HG03039 (cell line): ENCODE data around the gene SLC6A13.
"Not testable (repeated sequence)": the region's sequence is repeated elsewhere in the genome, so short reads cannot be mapped to it uniquely, and the experiment has no call there.

ENCODE experiments used
- ATAC-seq: cut with Tn5 transposase; IDR thresholded peaks from one replicate; pipeline ENCODE4 v1.9.1; 2021; ENCODE audit warnings: mild to moderate bottlenecking, moderate library complexity; ENCODE audit not compliant: unreplicated experiment

Gene SLC6A13

DNA sequence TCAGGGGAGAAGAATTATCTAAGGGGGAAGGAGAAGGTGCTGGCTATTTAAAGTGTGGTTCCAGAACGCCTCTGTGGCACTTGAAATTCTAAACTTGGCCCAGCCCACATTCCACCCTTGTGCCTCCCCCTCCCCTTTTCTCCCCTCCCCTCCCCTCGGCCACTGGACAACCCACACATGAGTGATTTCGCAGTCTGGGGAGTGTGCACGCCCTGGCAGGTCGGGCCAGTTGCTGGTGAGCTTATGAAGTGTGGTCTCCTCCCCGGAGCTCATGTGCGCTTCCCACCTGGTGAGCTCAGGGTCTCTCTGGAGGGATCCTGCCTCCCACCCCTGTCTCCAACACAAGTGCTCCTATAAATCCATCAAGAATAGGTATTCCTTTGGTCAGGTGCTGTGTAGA lies at the start of gene SLC6A13:
Gene SLC6A13, minus strand, starts transcription at position 20 of the 400 bp plus-strand sequence. CDS start 2,784 bp downstream, outside the sequence.
- no peak for ATAC-seq

DNA sequence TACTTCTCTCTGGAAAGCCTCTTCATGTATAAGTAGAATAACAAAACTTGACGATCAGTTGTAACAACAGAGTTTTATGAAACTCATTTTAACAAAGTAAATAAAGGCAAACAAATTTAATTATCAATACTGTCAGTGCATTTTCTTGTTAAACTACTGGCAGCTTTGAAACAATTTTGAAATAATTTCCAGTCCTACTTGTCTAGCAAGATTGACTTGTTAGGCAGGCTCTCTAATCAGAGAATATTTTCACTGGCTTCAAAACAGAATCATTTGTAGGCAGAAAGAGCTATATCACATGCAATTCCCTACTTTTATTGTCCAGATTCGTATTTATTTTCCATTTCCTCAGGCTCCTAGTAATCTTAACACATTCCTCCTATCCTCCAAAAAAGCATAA lies 45.9 kb upstream of the SLC6A13 start:
- no peak for ATAC-seq

DNA sequence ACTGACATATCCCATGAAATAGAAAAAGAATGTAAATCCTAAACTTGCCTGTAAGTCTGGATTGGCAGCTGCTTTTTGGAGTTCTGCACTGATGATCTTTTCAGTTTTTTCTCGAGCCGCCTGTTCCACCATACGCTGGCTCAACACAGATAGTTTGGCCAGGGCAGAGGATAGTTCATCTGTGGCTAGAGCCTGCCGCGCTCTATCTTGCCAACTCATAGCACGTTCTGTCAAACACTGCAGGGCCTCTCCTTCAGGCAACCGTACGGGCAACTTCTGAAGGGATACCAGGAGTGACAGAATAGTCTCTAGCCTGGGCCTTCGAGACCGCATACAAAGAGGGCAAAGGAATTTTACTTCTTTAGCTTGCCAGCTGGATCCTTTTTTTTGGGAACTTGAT lies 44.8 kb upstream of the SLC6A13 start:
- ATAC-seq: no peak

DNA sequence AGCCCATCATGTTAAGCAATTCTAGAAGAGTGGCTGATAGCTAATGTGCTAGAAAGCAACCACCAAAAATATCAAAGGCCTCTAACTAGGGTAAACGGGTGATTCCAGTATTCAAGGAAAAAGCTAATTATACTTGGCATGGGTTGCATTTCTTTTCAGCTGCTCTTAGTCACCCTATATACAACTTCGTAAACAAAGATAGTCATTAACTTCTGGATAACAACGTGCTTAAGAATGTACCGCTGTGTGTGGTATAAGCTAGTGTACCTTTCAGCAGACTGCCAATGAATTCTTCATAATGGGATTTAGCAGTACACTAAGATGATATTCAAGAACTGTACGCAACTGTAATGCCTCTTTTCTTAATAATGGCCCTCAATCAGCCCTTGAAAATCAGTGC lies 42.2 kb upstream of the SLC6A13 start:
- no peak for ATAC-seq

DNA sequence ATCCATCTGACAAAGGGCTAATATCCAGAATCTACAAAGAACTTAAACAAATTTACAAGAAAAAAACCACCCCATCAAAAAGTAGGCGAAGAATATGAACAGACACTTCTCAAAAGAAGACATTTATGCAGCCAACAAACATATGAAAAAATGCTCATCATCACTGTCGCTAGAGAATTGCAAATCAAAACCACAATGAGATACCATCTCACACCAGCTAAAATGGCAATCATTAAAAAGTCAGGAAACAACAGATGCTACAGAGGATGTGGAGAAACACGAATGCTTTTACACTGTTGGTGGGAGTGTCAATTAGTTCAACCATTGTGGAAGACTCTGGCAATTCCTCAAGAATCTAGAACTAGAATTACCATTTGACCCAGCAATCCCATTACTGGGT lies 40.1 kb upstream of the SLC6A13 start:
- not testable (repeated sequence) for ATAC-seq

DNA sequence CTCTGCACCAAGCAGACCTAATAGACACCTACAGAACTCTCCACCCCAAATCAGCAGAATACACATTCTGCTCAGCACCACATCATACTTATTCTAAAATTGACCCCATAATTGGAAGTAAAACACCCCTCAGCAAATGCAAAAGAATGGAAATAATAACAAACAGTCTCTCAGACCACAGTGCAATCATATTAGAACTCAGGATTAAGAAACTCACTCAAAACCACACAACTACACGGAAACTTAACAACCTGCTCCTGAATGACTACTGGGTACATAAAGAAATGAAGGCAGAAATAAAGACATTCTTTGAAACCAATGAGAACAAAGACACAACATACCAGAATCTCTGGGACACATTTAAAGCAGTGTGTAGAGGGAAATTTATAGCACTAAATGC lies 37.5 kb upstream of the SLC6A13 start:
- ATAC-seq: not testable (repeated sequence)

DNA sequence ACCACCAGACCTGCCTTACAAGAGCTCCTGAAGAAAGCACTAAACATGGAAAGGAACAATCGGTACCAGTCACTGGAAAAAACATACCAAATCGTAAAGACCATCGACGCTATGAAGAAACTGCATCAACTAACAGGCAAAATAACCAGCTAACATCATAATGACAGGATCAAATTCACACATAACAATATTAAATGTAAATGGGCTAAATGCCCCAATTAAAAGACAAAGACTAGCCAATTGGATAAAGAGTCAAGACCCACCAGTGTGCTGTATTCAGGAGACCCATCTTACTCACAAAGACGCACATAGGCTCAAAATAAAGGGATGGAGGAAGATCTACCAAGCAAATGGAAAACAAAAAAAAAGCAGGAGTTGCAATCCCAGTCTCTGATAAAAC lies 36.9 kb upstream of the SLC6A13 start:
- ATAC-seq: not testable (repeated sequence)

DNA sequence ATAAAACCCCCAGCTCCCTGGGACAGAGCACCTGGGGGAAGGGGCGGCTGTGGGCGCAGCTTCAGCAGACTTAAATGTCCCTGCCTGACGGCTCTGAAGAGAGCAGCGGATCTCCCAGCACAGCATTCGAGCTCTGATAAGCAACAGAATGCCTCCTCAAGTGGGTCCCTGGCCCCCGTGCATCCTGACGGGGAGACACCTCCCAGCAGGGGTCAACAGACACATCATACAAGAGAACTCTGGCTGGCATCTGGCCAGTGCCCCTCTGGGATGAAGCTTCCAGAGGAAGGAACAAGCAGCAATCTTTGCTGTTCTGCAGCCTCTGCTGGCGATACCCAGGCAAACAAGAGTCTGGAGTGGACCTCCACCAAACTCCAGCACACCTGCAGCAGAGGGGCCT lies 35.4 kb upstream of the SLC6A13 start:
- ATAC-seq: not testable (repeated sequence)

DNA sequence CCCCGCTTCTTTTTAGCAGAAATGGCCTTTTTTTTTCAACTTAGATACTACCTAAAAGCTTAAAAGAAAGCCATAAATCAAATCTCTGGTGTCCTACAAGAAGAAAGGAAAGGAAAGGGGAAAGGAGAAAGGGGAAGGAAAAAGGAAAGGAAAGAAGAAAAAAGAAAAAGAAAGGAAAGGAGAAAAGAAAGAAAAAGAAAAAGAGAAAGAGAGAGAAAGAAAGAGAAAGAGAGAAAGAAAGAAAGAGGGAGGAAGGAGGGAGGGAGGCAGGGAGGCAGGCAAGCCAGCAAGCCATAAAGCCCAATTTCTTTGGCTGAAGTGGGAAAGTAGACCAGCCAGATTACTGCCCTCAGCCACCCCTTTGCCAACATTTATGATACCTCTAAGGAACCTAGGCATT lies 32.5 kb upstream of the SLC6A13 start:
- no peak for ATAC-seq

DNA sequence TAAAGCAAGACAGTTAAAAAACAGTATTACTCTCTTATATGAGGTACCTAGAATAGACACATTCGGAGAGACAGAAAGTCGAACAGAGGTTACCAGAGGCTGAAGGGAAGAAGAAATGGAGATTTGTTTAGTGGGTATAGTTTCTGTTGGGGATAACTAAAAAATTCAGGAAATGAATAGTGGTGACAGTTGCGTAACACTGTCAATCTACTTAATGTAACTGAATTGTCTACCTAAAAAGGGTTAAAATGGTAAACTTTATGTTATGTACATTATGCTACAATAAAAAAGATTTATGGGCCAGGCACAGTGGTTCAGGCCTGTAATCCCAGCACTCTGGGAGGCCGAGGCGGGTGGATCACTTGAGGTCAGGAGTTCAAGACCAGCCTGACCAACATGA lies 30.6 kb upstream of the SLC6A13 start:
- ATAC-seq: no peak

DNA sequence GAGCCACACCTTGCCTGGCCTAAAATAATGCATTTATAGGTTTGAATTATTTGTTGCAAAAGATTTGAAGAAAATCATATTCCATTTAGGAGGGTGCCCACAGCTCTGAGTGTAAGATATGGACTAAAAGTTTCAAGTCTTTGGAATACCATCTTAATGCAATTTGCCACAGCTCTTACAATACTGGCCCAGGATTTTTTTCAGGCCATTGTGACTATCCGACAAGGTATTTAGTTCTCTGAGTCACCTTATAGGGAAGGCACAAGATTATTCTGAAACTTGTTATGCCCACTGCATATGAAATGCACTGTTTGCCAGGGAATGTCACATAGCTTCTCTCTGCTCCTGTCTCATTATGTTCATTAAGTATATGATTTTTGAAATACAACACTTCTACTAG lies 29.6 kb upstream of the SLC6A13 start:
- no peak for ATAC-seq

DNA sequence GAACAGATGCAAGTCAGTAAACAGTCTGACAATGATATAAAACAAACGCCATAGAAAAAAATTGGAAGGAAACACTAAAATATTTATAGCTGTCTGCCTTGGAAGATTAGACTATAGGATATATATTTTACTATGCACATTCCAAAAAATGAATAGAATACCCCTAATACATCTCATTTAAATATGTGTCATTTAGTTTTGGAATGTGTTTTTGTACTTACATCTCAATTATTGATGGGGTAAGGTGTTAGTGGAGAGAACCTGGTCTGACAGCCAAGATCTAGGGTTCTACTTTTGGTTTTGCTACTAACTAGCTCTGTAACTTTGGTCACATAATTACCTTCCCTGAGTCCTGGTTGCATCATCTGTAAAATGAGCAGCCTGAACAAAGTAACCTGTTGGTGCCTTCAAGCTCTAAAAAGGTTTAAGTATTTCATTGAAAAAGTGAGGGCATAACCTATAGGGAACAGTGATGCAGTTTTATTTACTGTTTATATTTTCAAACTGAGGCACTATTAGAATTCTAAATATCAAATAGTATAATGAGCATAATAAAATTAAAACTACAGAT lies 28.6 kb upstream of the SLC6A13 start:
- no peak for ATAC-seq

DNA sequence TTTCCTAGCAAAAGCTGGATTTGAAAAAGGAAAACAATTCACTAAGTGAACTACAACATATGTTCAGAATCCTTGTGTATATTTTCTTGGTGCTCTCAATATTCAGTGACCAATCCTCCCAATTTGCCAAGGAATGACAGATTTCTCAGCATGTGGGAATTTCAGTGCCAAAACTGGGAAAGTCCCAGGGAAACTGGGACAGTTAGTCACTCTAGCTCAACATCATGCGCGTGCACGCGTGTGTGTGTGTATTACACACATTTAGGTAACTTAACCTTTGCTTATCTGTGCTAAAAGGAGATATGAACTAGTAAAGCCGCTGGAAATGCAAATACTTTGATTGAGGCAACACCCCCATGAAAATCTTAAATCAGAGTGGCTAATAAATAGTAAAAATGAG lies 26.1 kb upstream of the SLC6A13 start:
- no peak for ATAC-seq

DNA sequence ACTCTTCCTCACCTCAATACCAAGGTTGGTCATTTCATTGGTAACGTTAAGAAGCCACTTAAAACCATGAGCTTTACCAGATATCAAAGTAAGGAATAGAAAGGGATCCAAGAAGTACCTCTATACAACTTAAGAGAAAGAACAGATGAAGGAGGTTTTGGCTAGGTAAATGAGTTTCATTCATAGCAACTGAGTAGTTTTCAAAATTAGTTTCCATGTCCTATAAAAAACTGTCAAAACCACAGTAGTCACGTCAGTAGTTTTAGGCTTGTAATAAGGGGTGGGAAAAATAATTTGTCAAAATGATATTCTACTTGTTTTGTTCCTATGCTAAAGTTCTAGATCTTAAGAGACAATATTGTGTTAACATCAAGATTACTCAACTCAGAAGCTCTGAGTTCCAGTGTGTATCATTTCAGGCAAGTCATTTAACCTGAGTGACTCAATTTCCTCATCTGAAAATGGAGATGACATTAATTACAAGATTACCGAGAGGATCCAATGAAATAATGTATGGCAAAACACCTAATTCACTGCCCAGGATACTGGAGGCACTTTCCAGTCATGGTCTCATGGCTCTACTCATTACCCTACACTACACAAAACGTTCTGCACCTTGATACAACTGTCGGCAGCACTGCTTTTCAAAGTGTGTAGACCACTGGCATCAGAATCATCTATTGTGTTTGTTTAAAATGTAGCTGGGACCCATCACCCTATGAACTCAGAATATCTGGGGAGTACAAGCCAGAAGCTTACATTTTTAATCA lies 24.1 kb upstream of the SLC6A13 start:
- ATAC-seq: no peak

DNA sequence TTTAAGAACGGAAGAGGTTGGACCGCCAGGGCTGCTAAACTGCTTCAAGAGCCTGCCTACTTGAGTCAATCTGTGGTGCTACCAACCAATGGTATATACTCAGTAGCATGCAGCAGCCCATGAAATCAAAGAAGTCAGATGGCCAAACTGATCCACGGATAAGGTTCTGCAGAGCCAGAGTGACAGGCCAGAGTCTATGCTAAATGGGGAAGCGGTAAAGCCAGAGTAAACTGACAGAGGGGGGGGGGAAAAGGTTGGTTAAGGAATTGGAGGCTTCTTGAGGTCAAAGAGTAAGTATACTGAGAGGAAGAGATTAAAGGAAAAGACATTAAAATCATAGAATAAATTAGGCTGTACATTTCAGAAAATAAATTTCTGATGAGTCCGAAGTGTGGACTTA lies 15.4 kb upstream of the SLC6A13 start:
- no peak for ATAC-seq

DNA sequence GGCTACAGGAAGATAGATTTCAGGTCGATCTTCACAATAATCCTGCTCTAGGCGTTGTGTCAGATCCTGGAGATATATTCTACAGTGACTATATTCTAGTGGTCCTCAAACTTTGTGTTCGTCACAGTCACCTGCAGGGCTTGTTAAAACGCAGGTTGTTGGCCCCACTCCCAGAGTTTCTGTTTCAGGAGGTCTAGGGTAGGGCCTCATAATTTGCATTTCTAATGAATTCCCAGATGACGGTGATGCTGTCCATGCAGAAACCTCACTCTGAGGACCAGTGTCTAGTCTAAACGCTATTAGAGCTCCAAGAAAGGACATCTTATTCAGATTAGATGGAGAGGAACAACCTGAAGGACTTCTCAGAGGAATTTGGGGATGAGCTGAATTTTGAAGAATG lies 13.2 kb upstream of the SLC6A13 start:
- no peak for ATAC-seq

DNA sequence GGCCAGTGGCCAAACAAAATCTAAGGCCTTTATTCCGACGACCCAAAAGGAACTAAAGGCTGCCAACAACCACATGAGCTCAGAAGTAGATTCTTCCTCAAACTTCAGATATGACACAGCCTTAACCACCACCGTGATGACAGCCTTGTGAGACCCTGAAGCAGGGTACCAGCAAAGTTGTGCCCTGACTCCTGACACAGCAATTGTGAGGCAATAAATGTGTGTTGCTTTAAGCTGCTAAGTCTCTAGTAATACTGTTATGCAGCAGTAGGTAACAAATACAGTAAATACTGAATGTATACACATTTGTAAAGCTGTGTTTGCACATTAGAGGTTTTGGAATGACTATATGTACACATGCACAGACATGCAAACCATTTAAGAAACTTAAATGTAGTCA lies 10.7 kb upstream of the SLC6A13 start:
- ATAC-seq: no peak

DNA sequence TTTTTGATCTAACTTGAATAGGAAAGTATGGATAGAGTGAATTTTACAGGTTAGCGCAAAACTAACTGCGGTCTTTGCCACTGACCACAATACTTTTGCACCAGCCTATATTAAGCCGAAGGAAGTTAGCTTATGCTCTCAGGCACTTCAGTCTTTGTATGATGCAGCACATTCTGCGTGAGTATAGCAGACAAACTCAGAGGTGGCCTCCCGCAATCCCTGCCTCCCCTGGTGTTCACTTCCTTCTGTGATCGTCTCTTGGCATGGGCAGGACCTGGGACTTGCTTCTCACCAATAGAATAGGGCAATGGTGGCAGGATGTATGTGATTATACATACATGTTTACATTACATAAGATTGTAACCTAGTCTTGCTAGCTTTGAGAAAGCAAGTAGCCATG lies 10.3 kb upstream of the SLC6A13 start:
- ATAC-seq: no peak

DNA sequence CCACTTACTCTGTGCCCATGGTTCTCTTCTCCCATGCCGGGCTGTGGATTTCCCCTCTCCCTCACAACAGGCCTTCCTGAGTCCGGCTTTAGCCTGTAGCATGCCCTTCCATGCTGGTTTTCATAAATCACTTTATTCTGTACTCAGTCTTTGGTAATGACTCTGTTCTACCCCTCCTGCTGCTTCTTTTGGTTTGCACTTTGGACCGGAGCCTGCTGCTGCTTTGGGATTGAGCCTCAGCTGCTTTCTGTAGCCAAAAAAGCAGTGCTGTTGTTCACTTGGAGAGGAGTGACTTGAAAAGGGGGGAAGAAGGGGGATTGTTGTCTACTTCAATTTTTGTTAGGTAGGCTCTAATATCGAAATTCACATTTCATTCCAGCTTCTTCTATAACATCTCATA lies 8.5 kb upstream of the SLC6A13 start:
- ATAC-seq: no peak

DNA sequence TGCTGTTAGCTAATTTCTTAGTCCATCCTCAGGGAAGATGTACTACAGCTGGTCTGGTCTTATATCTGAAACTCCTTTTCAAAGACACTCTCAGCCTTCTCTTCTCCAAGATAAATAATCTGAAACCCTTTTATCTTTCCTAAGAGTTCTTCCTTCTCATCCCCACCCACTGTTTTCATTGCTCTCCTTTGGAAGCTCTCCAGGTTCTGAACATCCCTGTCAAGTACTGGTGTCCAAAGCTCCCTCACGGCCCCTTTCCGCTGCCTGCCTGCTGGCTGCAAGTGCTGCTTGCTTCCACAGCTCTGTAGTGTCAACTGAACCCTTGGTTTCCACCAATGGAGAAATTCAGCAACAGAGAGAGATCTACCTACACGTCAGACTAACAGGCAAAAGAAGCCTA lies 6.6 kb upstream of the SLC6A13 start:
- no peak for ATAC-seq

DNA sequence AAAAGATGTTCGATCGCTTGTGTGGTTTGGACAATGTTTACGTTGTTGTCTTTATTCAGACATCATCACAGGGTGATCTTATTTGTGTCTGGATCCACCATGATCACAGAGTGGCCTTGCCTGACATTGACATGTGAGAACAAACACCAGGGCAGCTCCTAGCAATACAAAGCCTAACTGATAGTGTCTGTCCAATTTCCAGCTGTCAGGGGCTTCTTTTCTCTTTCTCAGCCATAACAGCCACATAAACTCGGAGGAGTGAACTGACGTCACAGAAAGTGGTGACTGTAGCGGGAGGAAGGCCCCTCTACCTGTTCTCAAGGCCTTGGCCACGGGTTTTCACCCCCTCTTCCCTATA lies 5.8 kb upstream of the SLC6A13 start:
- no peak for ATAC-seq

DNA sequence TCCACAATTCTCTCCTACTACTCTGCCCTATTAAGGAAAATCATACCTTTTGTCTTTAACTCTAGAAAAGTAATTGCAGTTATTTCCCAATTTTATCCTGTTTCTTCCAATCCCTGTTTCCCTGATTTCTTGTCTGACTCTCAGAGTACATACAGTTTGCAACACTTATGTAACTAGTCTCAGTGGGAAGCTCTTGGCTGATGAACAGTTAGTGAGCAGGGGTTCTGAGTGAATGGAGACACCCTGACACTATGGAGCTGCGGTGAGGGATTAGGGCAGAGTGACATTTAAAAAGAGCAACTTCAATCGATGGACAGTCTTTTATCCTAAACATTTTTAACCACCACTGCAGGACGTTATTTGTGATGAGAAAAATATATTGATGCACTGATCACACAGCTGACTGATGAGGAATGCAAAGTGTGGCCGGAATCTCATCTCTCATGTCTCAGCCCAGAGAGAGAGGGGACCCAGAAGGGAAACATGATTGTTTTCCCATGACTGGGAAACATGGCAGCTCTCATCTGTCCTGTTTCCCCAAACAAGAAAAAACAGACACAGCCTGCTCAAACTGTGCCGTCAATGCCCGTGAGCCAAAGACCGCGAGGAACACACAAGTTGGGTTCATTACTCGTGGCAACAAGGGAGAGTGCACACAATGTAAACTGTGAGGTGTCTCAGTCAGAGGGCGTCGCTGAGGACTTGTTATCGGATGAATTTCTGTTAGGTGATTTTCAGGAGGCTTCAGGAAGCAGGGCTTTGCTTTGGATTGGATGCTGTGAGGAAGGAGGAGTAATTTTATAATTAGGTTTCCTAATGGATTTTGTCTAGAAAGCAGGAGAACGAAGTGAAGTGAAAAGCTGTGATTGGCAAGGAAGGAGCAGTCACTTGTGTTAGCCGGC lies 5.2 kb upstream of the SLC6A13 start:
- no peak for ATAC-seq
